Measurements from ENCODE around the gene PROM2.

PROM2 gene

DNA sequence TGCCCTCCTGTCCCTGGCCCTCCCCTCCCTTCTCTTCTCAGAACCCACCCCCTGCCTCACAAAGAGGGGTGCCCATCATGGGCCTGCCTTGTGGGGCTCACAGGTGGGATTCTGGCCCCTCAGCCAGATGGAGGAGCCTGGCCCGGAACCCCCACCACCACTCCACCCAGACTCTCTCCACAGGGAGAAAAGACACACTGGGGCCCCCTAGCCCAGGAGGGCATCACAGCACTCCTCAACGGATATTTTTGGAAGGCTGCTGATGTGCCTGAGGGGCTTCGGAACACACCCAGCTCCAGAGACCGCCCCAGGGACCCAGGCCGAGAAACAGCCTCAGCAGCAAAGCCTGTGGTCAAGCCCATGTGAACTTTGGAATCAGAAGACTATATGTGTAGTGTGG lies 32.8 kb downstream of the PROM2 start:
- DNase-seq (ENCODE audit: low read depth in 2 of 2, low spot score in 1 of 2): no peak

- no peak for DNase-seq (ENCODE audit: low read depth in 2 of 2, low spot score in 1 of 2)
Measured at GRCh38 chr2:95307878-95308277, 33.6 kb downstream of the PROM2 start.

GRCh38 chr2:95308426-95308990 lies 34.3 kb downstream of the PROM2 start:
- no peak for DNase-seq (ENCODE audit: low read depth in 2 of 2, low spot score in 1 of 2)

DNA sequence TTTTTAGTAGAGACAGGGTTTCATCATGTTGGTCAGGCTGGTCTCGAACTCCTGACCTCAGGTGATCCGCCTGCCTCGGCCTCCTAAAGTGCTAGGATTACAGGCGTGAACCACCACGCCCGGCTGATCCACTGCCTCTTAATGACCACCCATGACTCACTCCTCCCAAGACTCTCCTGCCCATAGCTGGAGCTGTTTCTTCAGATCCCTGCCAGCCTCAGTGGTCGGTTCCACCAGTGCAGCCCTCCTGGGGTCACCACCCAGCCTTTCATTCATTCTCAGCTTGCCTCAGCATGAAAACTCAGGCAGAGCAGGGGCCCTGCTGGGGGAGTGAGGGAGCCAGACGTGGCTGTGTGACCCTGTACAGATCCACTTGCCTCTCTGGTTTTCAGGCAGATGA lies 35.4 kb downstream of the PROM2 start:
- no peak for DNase-seq (ENCODE audit: low read depth in 2 of 2, low spot score in 1 of 2)

DNA sequence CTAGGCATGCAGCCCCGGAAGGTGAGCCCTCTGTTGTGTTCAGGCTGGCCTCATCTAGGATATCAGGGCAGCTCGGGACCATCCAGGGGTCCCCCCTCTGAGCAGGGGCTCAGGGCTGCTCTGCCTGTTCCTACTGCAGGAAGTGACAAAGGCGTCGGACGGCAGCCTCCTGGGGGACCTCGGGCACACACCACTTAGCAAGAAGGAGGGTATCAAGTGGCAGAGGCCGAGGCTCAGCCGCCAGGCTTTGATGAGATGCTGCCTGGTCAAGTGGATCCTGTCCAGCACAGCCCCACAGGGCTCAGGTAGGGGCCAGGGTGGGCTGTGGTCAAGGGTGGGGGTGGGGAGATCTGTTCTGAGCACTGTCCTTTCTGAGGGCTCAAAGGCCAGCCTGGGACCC lies 36.0 kb downstream of the PROM2 start:
- DNase-seq (ENCODE audit: low read depth in 2 of 2, low spot score in 1 of 2): no peak

GRCh38 chr2:95310651-95311050 lies 36.4 kb downstream of the PROM2 start:
- no peak for DNase-seq (ENCODE audit: low read depth in 2 of 2, low spot score in 1 of 2)

- no peak for DNase-seq (ENCODE audit: low read depth in 2 of 2, low spot score in 1 of 2)
Measured at GRCh38 chr2:95311815-95312542, 37.7 kb downstream of the PROM2 start.

DNA sequence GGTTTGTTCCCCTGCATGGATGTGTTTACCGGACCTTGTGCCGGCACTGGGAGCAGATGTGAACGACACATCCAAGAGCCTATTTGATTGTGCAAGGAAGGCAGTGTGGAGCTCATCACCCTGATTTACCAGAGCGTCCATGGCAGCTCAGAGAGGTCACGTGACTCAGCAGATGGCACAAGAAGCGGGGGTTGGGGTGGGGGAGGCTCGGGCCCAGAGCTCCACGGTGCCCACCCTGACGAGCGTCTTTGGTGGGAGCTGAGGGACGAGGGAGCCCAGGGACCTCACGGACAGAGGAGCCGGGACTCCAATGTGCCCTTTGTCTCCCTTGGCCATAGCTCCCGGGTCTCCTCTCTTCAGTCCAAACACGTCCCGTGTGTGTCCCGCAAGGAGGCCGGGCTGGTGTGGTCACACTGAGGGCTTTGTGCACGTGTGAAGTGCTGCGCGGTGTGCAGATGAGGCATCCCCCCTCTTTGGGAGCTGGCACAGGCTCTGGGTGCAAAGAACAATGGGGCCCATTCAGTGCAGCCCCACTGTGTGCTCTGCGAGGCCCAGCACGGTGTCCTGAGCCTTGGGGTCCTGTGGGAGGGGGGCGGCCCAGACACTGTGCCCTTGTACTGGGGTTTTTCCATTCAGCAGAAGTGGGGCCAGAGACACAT lies 38.4 kb downstream of the PROM2 start:
- DNase-seq (ENCODE audit: low read depth in 2 of 2, low spot score in 1 of 2): no peak

DNA sequence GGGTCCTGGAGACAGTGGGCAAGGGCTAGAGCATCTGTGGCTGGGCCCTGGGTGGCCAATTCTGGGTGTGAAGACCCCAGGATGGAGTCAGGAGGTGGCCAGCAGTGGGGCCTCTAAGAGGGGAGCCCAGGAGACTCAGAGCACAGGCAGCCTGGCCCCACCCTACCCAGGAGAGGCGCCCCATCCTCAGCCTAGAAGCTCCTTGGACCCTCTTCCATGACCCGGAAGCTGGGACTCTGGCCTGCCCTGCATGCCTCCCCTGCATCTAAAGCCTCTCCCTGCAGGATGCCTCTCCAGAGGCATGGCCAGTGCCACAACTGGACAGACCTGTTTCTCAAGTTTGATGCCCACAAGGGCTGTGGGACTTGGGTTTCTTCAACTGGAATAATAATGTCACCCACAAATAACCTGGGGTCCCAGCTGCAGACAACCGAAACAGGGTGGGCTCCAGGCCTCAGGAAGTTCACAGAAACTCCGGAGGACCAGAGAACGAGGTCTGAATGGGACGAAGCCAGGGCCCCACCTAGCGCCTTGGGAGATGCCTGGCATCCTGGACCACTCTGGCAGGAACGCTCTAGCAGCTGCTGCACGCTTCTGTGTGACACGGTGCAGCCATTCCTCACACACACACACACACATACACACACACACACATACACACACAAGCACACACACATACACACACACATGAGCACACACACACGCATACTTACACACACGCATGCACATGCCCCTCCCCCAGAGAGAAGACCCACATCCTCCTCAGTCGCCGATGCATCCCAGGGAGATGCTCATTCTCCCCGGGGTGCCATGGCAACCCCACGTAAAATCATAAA lies 39.3 kb downstream of the PROM2 start:
- DNase-seq (ENCODE audit: low read depth in 2 of 2, low spot score in 1 of 2): no peak

DNA sequence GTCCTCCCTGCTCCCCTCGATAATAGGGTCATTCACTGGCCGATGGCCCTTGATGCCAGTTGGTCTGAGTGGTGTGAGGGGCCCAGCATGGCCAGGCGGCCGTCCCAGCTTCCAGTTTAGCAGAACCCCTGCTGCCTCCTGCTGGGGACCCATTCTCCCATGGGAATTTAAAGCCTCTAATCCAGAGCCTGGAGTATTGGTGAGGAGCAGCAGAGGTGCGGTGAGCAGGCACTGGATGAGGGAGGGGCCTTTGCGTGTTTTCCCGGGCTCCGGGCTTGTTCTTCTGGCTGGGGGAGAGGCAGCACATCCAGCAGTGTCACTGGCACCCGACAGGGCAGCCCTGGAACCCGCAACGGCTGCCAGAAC lies 40.3 kb downstream of the PROM2 start:
- no peak for DNase-seq (ENCODE audit: low read depth in 2 of 2, low spot score in 1 of 2)

DNA sequence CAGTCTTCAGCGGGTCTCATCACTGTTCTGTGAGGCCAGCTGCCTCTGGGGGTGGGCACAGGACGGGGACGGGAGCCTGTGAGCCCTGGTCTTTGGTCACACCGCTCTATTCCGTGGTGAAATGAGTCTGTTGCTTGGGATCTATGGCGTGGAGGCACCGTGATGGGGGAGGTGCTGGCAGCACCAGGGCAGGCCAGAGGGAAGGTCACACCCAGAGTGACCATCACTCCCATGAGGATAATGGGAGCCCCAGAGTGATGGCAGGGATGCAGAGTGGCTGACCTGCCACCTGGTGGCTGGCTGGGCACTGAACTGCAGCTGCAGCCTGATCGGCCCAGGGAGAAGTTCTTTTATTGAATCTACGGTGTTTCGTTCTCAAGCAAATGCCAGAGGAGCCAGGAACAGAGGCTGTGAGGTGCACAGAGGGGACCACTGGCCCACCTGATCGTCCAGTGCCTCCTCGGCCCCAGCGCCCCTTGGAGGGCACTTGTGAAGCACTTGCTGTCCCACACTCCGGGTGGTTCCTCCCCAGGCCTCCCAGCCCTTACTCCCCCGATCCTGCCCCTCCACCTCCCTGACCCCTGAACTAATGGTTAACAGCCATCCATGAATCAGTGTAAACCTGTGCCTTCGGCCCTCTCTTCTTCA lies 40.8 kb downstream of the PROM2 start:
- no peak for DNase-seq (ENCODE audit: low read depth in 2 of 2, low spot score in 1 of 2)

GRCh38 chr2:95315801-95316411 lies 41.7 kb downstream of the PROM2 start:
- DNase-seq (ENCODE audit: low read depth in 2 of 2, low spot score in 1 of 2): no peak

- DNase-seq (ENCODE audit: low read depth in 2 of 2, low spot score in 1 of 2): no peak
Measured at GRCh38 chr2:95316466-95317122, 42.3 kb downstream of the PROM2 start.

GRCh38 chr2:95317123-95317500 lies 42.9 kb downstream of the PROM2 start:
- no peak for DNase-seq (ENCODE audit: low read depth in 2 of 2, low spot score in 1 of 2)

DNA sequence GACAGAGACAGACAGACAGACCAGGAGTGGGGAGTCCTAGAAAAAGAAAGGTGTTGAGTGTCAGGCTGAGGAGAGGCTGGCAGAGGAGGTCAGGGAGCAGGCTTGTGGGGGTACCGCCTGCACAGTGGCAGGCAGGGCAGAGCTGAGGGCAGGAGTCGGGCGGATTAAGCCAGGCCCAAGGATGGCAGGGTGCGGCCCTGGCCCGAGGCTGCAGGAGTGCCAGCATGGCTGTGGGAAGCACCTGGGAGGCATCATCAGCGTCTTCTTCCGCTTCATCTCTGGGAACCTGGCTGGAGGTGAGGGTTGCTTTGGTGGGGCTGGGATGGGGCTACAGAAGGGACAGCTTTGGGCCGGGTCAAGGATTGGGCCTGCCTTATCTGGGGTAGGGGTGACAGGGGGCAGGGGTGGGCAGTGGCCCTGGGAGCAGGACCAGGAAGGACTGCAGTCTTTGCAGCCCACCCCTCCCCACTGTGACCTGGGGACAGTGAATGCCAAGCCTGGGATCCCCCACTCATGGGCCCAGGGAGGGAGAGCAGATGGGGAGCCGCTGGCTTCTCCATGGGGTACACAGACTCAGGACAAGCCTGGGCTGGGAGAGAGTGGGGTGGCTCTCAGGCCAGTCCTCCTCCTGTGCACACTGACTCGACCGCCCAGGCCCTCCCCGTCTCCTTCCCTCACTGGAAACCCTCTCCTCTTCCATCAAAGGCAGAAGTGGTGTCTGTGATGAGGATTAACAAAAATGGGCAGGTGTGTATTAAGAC lies 43.6 kb downstream of the PROM2 start:
- no peak for DNase-seq (ENCODE audit: low read depth in 2 of 2, low spot score in 1 of 2)

- no peak for DNase-seq (ENCODE audit: low read depth in 2 of 2, low spot score in 1 of 2)
Measured at GRCh38 chr2:95318431-95319220, 44.4 kb downstream of the PROM2 start.

- DNase-seq (ENCODE audit: low read depth in 2 of 2, low spot score in 1 of 2): no peak
Measured at GRCh38 chr2:95319481-95320343, 45.5 kb downstream of the PROM2 start.

DNA sequence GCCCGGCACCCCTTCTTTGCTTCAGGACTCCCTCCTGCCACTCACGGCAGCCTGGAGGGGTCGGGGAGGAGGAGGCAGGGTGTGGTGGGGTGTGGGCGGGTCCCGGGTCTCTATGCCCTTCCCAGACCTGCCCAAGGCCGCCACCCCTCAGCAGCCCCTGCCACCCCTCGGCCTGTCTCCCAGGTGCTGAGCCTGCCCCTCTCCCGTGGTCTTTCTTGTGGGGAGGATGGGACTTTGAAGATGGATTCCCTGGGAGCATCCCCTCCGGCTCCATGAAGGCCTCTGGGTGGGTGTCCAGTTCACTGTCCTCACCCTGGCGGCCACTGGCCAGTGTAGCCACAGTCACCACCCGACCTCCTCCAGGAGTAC lies 46.1 kb downstream of the PROM2 start:
- DNase-seq (ENCODE audit: low read depth in 2 of 2, low spot score in 1 of 2): no peak

Measured in stimulated activated CD8-positive, alpha-beta memory T cell treated with anti-CD3 and anti-CD28 coated beads, Interleukin-4, amount 100 ng/mL, for 4 hours (primary cell).